CD4-positive, alpha-beta T cell treated with Interleukin-6 at 100 ng/mL for 8 hours (primary cell): ENCODE data around the gene FAM222A.

Experiments
- DNase-seq: peaks from one replicate; pipeline ENCODE4 v3.0.0-alpha.2; 2020; ENCODE audit warnings: mixed read lengths, low spot score

Gene FAM222A

GRCh38 chr12:109713187-109714070 lies at the start of gene FAM222A:
Gene FAM222A (plus strand): TSS chr12:109713825. CDS start chr12:109744147, 30,322 bp downstream.
- DNase-seq = peak; percentile 98

GRCh38 chr12:109664402-109664801 lies 49.2 kb upstream of the FAM222A start:
- no peak for DNase-seq

GRCh38 chr12:109666068-109666467 lies 47.6 kb upstream of the FAM222A start:
- DNase-seq = no peak

GRCh38 chr12:109670731-109671130 lies 42.9 kb upstream of the FAM222A start:
- DNase-seq = no peak

GRCh38 chr12:109671502-109671901 lies 42.1 kb upstream of the FAM222A start:
- DNase-seq = no peak

- no peak for DNase-seq
These were observed 40.2 kb upstream of the FAM222A start for GRCh38 chr12:109673379-109673778.

GRCh38 chr12:109673884-109674283 lies 39.7 kb upstream of the FAM222A start:
- no peak for DNase-seq

GRCh38 chr12:109675411-109675810 lies 38.2 kb upstream of the FAM222A start:
- DNase-seq = no peak

- DNase-seq = no peak
These were observed 36.3 kb upstream of the FAM222A start for GRCh38 chr12:109677279-109677691.

GRCh38 chr12:109678719-109679118 lies 34.9 kb upstream of the FAM222A start:
- no peak for DNase-seq

GRCh38 chr12:109679501-109680263 lies 33.9 kb upstream of the FAM222A start:
- no peak for DNase-seq

- DNase-seq = no peak
These were observed 33.2 kb upstream of the FAM222A start for GRCh38 chr12:109680264-109681005.

- no peak for DNase-seq
These were observed 31.5 kb upstream of the FAM222A start for GRCh38 chr12:109681986-109682707.

GRCh38 chr12:109682708-109683060 lies 30.9 kb upstream of the FAM222A start:
- DNase-seq = no peak

- no peak for DNase-seq
These were observed 30.3 kb upstream of the FAM222A start for GRCh38 chr12:109683316-109683715.

GRCh38 chr12:109685574-109686447 lies 27.8 kb upstream of the FAM222A start:
- no peak for DNase-seq

- no peak for DNase-seq
These were observed 27.1 kb upstream of the FAM222A start for GRCh38 chr12:109686523-109686922.

- no peak for DNase-seq
These were observed 26.4 kb upstream of the FAM222A start for GRCh38 chr12:109687250-109687649.

- no peak for DNase-seq
These were observed 24.2 kb upstream of the FAM222A start for GRCh38 chr12:109689426-109689825.

- DNase-seq = no peak
These were observed 20.5 kb upstream of the FAM222A start for GRCh38 chr12:109693160-109693559.
